A673 (cell line): Measurements from ENCODE around the gene RPL29.

Experiments
- CTCF ChIP-seq: fragments of 300-800, 200-600 bp; sonication (generic); conservative IDR thresholded peaks from 2 replicates; pipeline ENCODE4 v1.5.1; 2017; ENCODE audit warnings: low read depth, mild to moderate bottlenecking, antibody characterized with exemption, low read length, moderate library complexity, mixed read lengths
- EZH2 ChIP-seq: fragments of 200-600 bp; sonication (generic); IDR thresholded peaks from 2 replicates; pipeline ENCODE4 v1.6.1; 2017; ENCODE audit warnings: borderline replicate concordance, low read depth, mild to moderate bottlenecking, mixed read lengths, antibody characterized with exemption, low read length; ENCODE audit not compliant: poor library complexity, severe bottlenecking

GRCh38 chr3:51984269-51984647, 11.4 kb downstream of the RPL29 start:
- TF ChIP-seq EZH2 = no peak
- no peak for TF ChIP-seq CTCF
